Measurements from ENCODE around the gene TMEM134.

TMEM134 gene

DNA sequence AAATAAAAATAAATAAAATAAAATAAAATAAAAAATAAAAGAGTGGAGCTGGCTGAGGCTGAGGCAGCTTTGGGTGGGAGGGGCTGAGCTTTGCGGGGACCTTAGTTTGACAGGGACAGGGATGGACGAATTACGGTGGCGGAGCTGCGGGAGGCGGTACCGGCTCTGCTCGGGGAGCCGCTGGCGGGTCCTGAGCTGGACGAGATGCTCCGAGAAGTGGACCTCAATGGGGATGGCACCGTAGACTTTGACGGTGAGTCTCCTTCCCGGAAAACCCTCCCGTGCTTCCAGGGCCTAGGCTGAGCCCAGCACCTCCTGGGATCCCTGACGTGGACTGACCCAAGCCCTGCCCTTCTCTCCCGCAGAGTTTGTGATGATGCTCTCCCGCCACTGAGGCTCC is 10.8 kb downstream of the TMEM134 start:
- DNase-seq (ENCODE audit: low read depth in 2 of 2) = no peak

DNA sequence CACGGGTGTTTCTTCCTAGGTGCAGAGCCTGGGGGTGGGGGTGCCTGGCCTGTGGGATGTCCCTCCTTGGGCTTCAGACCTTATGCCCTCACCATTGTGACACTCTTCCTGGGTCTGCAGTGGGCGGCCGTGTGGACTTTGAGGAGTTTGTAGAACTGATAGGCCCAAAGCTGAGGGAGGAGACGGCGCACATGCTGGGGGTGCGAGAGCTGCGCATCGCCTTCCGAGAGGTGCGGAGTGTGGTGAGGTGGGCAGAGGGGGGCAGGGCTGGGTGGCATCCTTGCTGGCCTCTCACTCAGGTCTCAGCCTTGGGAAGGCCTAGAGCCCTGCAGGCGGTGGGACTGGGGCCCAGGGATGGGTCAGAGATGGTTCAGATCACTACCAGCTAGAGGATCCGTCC is 11.6 kb downstream of the TMEM134 start:
- DNase-seq (ENCODE audit: low read depth in 2 of 2) = no peak

DNA sequence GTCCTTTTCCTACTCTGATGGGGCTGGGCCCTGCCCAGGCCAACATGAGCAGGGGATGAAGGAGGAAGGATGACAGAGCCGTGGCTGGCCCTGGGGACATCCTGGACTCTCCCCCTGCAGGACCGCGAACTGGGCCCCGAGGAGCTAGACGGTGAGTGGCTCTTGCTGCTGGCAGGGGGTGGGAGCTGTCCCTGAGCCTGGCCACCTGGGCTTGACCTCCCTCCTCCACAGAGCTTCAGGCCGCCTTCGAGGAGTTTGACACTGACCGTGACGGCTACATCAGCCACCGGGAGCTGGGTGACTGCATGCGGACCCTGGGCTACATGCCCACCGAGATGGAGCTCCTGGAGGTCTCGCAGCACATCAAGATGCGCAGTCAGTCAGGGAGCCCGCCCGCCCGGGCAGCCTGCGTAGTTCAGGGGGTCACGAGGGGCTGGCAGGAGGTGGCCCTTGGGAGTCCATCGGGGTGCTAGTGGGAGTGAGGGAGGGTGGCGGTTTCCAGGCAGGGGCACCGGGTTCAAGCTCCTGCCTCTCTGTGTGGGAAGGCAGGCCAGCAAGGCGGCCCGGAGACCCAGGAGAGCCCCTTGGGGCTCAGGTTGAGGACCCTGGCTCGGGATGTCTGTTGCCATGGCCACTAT is 12.9 kb downstream of the TMEM134 start:
- no peak for DNase-seq (ENCODE audit: low read depth in 2 of 2)

DNA sequence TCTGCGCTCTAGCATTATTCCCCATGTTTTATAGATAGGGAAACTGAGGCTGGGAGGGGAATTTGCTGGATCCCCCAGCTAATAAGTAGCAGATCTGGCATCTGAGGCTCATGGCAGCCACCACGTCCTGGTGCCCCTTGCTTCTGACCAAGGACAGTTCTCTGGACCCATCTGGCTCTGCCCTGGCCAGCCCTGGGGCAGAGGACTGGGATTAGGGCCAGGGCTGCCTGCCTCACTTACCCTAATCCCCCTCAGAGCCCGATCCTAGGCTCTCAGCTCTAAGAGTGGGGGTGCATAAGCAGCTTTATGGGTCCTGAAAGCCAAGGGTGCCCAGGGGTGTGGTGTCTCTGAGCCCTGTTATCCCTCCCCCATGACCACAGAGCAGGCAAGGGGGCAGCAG is 14.0 kb downstream of the TMEM134 start, which contains the start of gene CABP4:
CABP4 (plus strand) TSS at position 301 of the 400 bp plus-strand sequence; CDS start at position 371, 70 bp downstream.
- DNase-seq (ENCODE audit: low read depth in 2 of 2) = no peak

DNA sequence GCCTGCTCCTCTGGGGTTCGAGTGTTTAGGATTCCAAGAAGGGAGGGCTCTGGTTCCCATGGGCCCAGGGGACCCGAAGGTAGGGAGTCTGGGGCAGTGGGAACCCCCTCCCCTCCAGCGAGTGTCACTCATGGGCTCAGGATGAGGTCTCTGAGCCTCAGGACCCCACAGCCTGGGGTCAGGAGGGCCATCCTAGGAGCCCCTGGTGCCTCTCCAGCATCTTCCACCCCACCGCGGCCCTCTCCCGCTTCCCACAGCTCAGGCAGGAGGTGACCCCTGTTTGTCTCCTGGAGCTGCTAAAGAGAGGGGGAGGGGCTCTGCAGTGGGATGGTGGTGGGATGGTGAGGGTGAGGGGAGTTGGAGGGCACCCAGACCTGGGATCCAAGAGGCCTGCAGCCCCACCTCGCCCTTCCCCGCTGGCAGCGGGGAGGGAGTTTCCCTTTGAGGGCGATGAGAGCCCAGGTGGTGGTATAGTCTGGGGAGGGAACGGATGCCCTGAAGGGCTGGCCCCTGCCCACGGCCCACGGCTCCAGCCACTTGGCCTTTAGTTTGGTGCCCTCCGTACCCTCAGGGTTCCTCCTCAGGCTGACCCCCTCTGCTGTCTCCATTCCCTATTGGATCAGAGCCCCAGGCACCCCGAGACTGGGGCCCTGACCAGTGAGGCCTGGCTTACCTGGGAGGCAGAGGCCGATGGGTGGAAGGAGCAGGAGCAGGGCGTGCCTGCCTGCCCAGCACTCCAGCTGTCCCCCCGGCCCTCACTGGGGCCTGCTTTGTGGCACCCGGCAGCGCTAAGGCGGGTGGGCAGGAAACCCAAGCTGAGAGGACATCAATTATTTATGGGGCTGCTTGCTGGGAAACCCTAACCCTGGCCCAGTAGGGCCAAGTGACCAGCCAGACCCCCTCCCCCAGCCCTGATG is 15.0 kb downstream of the TMEM134 start:
- DNase-seq (ENCODE audit: low read depth in 2 of 2) = no peak

DNA sequence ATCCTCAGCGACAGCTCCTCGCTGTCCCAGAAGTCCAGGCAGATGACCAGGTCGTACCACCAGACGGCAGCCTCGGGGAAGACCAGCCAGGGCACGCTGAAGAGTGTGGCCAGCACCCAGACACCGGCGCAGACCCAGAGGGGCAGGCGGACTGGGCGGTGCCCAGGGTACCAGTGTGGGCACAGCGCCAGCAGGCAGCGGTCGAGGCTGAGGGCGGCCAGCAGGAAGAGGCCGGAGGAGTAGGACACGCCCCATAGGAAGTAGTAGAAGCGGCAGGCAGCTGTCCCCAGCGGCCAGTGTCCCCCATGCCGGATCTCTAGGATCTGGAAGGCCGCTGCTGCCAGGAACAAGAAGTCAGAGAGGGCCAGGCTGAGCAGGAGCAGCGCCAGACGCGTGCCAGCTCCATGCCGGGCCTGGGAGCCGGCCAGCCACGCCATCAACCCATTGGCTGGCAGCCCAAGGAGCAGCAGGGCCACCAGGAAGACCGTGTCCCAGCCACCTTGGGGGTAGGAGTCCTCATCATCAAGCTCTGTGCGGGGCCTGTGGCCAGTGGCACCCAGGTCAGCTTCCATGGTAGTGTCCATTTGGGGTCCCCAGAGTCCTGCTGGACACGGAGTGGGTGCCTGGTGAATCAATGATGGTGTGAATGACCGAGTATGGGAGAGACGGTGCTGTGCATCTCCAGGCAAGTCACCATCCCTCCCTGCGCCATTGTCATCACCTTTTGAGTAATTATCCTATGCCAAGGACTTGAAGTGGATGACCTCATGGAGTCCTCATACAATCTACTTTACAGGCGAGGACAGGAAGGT is 16.7 kb downstream of the TMEM134 start, which contains the start of gene GPR152:
GPR152 (minus strand) TSS at position 589 of the 812 bp plus-strand sequence; CDS start at position 584, 5 bp downstream.
- no peak for DNase-seq (ENCODE audit: low read depth in 2 of 2)

DNA sequence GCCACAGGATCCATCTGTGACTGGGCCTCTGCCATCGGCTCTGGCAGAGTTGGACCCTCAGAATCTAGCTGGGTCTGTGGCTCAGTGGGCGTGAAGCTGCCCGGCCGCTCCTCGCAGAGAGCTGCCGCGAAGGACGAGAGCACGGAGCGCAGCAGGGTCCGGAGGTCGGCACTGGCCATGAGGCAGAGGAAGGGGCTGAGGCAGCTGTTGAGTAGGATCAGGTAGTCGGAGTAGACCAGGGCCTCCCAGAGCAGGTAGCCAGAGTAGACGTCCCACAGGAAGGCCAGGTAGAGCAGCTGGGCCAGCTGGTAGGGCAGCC is 17.4 kb downstream of the TMEM134 start:
- no peak for DNase-seq (ENCODE audit: low read depth in 2 of 2)

DNA sequence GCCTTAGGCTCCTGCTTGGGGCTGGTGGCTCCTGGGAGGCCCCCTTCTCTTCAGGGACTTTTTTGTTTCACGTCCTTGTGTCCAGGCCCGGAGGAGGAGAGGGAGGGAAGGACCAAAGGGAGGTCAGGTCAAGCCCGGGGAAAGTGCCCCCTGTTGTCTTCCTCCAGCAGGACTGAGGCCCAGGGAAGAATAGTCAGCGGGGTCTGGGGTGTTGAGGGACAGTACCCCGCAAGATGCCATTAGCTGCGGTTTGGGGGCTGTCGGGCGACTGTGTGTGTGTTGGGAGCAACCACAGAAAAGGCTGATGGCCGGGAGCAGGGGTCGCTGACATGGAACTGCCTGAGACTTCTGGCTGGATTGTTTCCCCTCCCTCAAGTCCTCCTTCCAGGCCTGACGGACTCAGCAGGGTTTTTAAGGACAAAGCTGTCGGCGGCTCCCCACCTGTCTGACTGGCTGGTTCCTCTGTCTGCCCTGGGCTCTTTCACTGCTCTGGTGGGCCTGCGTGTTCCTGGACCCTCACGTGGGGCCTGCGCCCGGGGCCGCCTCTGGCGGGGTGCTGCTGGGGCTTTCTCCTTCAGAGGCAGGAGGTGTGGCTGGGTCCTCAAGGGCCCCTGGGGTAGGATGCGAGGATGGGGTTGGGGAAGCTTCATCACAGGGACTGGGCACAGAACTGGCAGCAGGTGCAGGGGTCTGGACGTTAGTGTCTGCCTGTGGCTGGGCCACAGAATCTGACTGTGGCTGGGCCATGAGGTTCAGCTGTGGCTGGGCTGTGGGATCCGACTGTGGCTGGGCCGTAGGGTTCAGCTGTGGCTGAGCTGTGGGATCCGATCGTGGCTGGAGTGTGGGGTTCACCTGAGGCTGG is 18.0 kb downstream of the TMEM134 start:
- no peak for DNase-seq (ENCODE audit: low read depth in 2 of 2)

DNA sequence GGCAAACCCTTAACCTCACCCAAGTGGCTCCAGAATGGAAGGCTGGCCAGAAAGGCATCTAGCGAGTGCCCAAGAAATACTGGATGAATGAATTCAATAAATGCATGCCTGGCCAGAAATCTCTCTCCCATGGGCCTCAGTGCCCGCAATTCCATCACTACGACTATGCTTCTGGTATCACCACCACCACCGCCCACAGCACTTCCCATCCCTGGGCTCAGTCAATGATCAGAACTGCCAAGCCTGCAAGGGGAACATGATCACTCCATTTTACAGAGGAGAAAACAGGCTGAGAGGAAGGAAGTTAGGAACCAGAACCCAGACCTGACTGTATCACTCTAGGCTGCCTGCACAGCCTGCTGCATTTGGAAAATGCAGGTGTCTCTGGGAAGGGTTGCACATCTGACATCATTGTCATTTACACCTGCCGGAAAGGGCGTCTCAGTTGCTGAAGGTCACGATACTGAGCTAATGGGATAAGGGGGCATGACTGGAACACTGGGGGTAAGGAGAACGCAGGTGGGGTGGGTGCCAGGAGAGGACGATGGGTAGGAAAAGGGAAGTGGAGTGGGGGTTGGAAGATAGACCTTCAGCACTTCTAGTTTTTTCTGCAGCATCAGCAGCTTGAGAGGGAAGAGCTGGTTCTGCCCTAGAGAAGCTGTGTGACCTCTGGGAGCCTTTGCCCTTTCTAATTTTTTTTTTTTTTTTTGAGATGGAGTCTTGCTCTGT is 19.8 kb downstream of the TMEM134 start:
- DNase-seq (ENCODE audit: low read depth in 2 of 2) = no peak

DNA sequence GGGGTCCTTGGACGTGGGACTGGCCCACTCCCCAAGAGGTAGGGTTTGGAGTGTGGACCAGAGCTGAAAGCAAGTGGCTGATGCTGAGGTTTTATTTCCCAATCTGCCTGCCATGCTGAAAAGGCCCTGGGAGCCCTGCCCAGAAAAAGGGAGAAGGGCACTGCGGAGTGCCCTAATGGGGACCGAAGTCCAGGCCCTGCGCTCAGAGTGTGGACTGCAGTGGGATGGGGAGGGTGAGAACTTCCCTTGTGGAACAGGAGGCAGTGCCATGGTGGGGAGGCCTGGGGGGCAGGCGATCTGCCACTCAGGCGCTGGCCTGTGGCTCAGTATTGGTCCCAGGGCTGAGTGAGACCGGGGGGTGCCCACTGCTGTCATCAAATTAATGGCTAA is 20.8 kb downstream of the TMEM134 start:
- no peak for DNase-seq (ENCODE audit: low read depth in 2 of 2)

DNA sequence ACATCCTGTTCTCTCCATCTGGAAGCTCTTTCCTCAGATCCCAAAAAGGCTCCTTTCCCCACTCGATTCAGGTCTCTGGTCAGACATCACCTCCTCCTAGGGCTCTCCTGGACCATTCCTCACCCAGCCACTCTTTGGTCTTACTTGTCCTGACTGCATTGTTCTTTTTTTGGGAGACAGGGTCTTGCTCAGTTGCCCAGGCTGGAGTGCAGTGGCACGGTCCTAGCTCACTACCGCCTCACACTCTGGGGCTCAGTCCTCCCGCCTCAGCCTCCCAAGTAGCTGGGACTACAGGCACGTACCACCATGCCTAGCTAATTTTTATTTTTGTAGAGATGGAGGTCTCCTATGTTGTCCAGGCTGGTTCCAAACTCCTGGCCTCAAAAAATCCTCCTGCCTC is 23.5 kb downstream of the TMEM134 start:
- DNase-seq (ENCODE audit: low read depth in 2 of 2) = no peak

DNA sequence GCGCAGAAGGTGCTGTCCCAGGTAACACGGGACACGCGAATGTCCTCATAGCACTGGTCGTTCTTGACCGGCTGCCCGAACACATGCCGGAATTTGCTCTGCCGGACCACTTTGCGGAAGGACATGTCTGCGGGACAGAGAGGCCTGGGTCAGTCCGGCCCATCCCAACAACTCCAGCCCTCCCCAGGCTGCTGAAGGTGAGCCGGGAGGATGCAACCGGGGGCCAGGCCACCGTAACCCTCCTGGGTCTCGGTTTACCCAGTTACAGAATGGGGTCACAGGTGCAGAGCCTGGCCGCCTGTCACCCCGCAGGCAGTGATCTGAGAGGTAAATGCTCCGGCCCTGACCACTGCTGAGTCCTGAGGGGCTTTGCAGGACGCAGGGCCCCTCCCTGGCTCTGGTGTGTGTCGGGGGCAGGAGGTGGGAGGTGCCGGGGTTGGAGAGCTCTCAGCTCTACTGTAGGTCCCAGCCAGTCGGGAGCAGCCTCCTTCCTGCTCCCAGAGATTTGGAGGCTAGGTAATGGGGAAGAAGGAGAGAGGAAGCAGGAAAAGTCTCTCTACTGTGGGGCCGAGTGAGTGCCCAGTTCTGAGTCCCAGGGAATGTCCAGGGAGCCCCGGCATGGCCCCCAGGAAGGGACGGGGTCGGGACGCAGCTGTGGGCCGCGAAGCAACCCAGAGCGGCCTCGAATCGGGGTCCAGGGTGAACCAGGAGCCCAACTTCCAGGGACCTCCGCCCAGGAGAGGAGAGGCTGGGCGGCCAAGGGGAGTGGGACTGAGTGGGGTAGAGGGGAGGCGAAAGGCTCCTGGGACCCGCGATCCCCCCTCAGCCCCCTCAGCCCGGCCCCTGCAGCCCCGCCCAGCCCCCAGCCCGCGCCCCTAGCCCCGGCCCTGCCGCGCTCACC is 26.3 kb downstream of the TMEM134 start:
- DNase-seq (ENCODE audit: low read depth in 2 of 2) = no peak

DNA sequence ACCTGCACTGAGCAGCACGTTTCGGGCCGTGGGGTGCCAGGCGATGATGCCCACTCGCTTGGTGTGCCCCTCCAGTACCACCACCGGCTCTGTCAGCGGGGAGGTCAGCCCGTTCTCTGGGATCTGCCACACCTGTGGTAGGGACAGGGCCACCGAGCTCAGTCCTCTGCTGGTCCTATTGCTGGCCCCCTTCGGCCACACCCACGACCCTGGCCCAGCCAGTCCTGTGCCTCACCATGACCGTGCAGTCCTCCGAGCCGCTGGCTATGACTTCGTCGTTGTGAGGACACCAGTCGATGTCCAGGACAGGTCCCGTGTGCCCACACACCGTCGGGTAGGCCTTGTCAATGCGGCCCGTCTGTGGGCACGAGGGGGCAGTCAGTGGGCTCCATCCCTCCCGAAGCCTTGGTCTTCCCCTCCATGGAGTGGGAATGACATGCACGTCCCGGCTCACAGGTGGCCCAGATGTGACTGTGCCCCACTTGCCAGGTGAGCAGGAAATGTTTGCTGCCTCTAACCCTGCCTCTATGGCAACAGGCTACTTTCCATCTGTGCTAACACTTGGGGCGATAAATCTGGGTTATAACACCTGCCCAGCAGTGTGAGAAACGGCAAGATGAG is 27.2 kb downstream of the TMEM134 start:
- no peak for DNase-seq (ENCODE audit: low read depth in 2 of 2)

DNA sequence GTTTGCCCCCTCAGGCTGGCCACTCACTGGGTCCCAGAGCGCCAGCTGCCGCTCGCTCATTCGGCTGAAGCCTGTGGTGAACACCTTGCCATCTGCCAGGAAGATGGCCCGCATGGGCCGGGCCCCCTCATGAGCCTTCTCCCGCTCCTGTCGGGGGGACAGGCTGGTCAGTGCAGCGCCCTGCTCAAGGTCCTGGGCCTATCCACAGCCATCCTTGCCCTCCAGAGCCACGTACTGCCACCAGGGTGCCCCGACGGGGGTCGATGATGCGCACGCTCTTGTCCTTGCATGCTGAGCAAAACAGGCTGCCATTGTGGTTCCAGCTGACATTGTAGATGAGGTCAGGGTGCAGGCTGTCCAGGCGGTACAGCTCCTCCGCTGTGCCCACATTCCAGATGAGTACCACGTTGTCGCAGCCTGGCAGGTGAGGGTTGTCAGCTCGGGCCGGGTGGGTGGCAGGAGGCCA is 27.9 kb downstream of the TMEM134 start:
- DNase-seq (ENCODE audit: low read depth in 2 of 2) = no peak

DNA sequence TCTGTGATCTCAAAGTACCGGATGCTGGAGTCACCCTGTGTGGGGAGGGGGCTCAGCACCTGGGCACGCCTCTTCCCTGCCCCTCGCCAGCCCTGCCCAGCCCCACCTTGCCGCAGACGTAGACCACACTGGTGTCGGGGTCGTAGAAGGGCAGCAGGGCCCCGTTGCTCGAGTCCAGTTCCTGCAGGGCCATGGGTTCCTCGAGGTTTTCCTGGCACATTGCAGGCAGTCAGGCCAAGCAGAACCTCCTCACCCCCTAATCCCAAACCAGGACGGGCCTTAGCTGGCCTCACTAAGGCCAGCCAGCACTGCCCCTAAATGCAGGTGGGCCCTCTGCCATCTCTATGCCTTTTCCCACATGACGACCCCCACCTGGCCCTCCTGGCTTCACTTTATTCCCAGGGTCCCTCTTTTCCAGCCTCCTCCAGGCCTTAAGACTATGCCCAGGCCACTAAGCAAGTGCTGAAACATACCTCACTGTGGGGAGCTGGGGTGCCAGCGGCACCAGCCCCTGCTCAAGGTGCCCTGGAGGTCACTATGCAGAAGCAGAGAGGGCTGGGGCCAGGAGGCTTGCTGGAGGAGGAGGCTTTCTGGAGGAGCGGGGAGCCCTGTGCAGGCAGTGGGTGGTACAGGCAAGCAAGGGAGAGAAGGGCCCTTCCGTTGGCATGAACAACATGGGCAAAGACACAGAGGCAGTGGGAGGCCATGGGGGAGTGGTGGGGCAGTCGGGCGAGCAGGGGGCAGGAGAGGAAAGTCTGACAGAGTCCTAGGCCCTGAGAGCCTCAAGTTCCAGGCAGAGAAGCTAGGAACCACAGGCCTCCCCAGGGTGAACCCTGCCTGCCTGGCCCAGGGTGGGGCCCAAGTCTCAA is 28.6 kb downstream of the TMEM134 start:
- no peak for DNase-seq (ENCODE audit: low read depth in 2 of 2)

DNA sequence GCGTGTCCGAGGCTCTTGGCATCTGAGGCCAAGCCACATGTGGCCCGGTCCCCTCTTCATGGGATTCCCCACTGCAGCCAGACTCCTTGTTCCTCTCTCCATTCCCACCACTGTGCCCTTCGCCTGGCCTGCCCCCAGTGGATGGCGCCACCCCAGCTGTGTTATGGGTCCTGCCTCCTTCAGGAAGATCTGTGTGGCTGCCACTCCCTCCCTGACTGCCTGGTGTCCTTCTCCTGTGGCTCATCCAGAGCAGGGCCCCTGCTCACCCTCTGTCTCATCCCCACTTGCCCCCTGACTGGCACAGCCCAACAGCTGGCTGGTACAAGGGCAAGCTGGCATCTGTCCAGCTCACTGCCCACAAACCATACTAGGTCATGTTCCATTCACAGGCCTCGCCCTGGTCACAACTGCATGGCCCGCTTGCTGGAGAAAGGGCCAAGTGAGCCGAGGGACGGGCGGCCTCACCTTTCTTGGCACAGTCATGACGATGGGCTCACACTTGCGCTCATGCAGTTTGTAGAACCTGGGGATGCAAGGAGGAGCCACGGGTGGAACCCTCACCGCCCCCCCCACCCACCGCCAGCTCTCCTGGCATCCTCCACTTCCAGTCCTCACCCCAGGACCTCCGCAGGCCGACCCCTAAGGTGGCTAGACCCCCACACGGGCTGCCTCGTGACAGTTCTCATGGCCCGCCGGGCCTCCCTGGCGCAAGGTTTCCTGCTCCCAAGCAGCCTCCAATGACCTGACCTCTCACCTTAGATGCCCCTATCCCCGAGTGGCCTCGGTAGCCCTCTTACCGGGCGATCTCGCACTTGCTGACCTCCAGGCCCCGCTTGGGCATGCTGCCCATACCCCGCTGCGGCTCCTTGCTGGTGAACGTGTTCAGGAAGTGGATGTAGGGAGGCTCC is 29.5 kb downstream of the TMEM134 start:
- no peak for DNase-seq (ENCODE audit: low read depth in 2 of 2)
